Right atrium auricular region (tissue), 2 donors: ENCODE results near the gene EBPL. TPM values are rescaled to one million over a fixed set of nuclear protein-coding genes. Genes with fewer than 3 reads are reported as not detected.

ENCODE experiments used
- DNase-seq: peaks from one replicate; pipeline ENCODE4 v3.0.0-alpha.2; 2019; ENCODE audit warnings: low spot score
- H3K27ac ChIP-seq, 2 donors: fragments of 200-600 bp; sonication (generic); 1 replicate in 1 of 2; 2 replicates in 1 of 2; pipeline ENCODE4 v1.5.1; 2016 to 2019
- H3K27me3 ChIP-seq, 2 donors: fragments of 200-600 bp; sonication (generic); one replicate each; pipeline versions ENCODE4 v1.5.1 to v1.6.0; 2017 to 2019
- H3K36me3 ChIP-seq: fragments of 200-600 bp; sonication (generic); one replicate; pipeline ENCODE4 v1.5.1; 2016
- H3K4me1 ChIP-seq, 2 donors: fragments of 200-600 bp; sonication (generic); one replicate each; pipeline versions ENCODE4 v1.5.1 to v1.6.0; 2017 to 2019
- H3K4me3 ChIP-seq, 2 donors: fragments of 200-600 bp; sonication (generic); 1 replicate in 1 of 2; 2 replicates in 1 of 2; pipeline ENCODE4 v1.5.1; 2017 to 2019; ENCODE audit warnings: mild to moderate bottlenecking in 1 of 2, moderate library complexity in 1 of 2
- H3K9me3 ChIP-seq, 2 donors: fragments of 200-600 bp; sonication (generic); one replicate each; pipeline ENCODE4 v1.5.1; 2019
- total RNA-seq, 2 donors: library from RNA; depleted of rRNA; stranded (reverse); fragments of >200 nt; gene quantifications; one replicate each; pipeline ENCODE4 v1.1.0, GENCODE V29; 2016
- TF ChIP-seq, protein P1 (sequence below), 2 donors: fragments of 200-600 bp; sonication (generic); IDR thresholded peaks; one replicate each; pipeline ENCODE4 v1.5.1; 2019; ENCODE audit warnings: antibody characterized with exemption in 2 of 2

The EBPL gene
- total RNA-seq, 2 donors from 2014 or later, result 17.6 to 22.6 TPM

GRCh38 chr13:49638030-49638743 lies 53.1 kb downstream of the EBPL start:
- Histone ChIP-seq H3K27ac (no peak overlapping the region), H3K4me3 (no peak overlapping the region), H3K9me3 (no peaks in the 10 kb centered on the region), H3K4me1 (no peaks in the 10 kb centered on the region), H3K36me3 (no peaks in the 10 kb centered on the region), H3K27me3 (no peaks in the 10 kb centered on the region)
- TF ChIP-seq, protein P1, sequence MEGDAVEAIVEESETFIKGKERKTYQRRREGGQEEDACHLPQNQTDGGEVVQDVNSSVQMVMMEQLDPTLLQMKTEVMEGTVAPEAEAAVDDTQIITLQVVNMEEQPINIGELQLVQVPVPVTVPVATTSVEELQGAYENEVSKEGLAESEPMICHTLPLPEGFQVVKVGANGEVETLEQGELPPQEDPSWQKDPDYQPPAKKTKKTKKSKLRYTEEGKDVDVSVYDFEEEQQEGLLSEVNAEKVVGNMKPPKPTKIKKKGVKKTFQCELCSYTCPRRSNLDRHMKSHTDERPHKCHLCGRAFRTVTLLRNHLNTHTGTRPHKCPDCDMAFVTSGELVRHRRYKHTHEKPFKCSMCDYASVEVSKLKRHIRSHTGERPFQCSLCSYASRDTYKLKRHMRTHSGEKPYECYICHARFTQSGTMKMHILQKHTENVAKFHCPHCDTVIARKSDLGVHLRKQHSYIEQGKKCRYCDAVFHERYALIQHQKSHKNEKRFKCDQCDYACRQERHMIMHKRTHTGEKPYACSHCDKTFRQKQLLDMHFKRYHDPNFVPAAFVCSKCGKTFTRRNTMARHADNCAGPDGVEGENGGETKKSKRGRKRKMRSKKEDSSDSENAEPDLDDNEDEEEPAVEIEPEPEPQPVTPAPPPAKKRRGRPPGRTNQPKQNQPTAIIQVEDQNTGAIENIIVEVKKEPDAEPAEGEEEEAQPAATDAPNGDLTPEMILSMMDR (IDR thresholded peaks at IDR 0.05), result no peak
- no peak for DNase-seq

DNA sequence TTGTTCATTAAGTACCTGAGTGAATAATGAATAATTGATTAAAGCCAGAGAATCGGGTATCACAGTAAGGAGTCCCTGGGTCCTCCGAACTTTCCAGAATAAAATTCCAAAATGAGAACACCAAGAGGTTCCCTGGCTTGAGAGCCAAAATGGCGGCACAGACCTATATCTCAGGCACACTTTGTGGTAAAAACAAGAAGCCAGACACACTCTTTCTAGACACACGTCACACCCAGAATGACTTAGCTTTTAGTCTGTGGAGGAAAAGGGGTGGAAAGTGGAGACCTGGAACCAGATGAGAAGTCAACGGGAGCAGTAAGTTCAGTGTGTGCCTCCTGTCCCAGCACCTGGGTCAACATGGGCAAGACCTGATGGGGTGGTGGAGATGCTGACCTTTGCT lies 54.6 kb downstream of the EBPL start:
- no peak for DNase-seq
- Histone ChIP-seq H3K27ac (no peak overlapping the region), H3K36me3 (no peaks in the 10 kb centered on the region), H3K4me1 (no peaks in the 10 kb centered on the region), H3K27me3 (no peaks in the 10 kb centered on the region), H3K9me3 (no peaks in the 10 kb centered on the region), H3K4me3 (no peak overlapping the region)
- TF ChIP-seq, protein P1 (IDR thresholded peaks at IDR 0.05), result no peak

DNA sequence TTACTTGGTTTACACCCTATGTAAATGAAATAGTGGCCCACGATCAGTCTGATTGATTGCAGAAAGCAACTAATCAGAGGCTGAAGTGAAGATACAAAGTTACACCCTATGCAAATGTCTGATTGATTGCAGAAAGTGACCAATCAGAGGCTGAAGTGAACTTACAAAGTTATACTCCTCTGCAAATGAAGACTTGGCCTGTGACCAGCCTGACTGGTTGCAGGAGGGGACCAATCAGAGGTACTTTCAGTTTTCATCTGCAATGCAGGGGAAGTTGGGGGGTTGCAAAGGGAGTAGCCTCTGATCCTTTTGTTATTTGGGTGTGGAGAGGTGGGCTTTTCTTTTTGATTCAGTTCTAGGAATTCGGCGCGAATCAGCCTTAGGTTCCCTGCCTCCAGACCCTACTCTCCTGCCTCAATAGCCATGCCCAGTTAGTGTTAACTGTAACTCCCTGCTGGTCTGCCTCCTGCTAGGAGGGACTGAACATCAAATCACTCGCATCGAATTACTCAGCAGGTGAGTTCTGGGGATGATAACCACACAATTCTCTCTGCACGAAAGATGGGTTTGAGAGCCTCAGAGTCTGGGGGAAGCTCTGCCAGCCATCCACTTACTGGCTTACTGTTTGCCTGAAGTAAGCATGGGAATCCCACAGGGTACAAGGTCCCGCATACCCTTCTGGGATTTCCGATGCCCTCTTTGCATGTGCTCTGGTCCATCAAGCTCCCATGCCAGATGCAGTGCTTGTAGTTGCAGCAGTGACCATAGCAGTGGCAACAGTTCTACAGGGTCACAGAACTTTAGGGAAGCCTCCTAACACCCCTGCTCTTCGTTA lies 55.5 kb downstream of the EBPL start:
- Histone ChIP-seq H3K9me3 (no peaks in the 10 kb centered on the region), H3K4me1 (no peaks in the 10 kb centered on the region), H3K27me3 (no peaks in the 10 kb centered on the region), H3K36me3 (no peaks in the 10 kb centered on the region), H3K4me3 (no peak overlapping the region), H3K27ac (no peak overlapping the region)
- TF ChIP-seq, protein P1 (IDR thresholded peaks at IDR 0.05), result no peak
- DNase-seq, result no peak

- Histone ChIP-seq H3K27me3 (no peaks in the 10 kb centered on the region), H3K4me1 (peaks cover 0 to under 1% of the 10 kb centered on the region in 2 donors), H3K4me3 (no peak overlapping the region), H3K9me3 (no peaks in the 10 kb centered on the region), H3K27ac (no peak overlapping the region), H3K36me3 (no peaks in the 10 kb centered on the region)
- TF ChIP-seq, protein P1 (IDR thresholded peaks at IDR 0.05), result no peak
- no peak for DNase-seq
Measured at GRCh38 chr13:49633710-49634109, 57.6 kb downstream of the EBPL start.

- no peaks in the 10 kb centered on the region for H3K9me3 ChIP-seq
- TF ChIP-seq, protein P1 (IDR thresholded peaks at IDR 0.05), result no peak
- H3K27me3 ChIP-seq, result no peaks in the 10 kb centered on the region
- peaks cover 0 to 8% of the 10 kb centered on the region in 2 donors for H3K4me1 ChIP-seq
- no peak overlapping the region for H3K27ac ChIP-seq
- no peak for DNase-seq
- H3K36me3 ChIP-seq, result no peaks in the 10 kb centered on the region
- no peak overlapping the region for H3K4me3 ChIP-seq
Measured at GRCh38 chr13:49632156-49632555, 59.1 kb downstream of the EBPL start.
